Panc1 (cell line): ENCODE measurements around the gene BARD1. TPM values are rescaled to one million over a fixed set of nuclear protein-coding genes. Genes with fewer than 3 reads are reported as not detected.

Experiments used
- ATAC-seq: fragments of 200-7000 bp; cut with Tn5 transposase; 2 replicates; pipeline ENCODE4 v1.9.1; 2020; ENCODE audit warnings: mild to moderate bottlenecking, moderate library complexity
- BruUV-seq: library from RNA; stranded (reverse); fragments of 400-500 nt; replicated peaks from 2 replicates; lab custom pipeline; 2021; lab: Mats Ljungman, UMichigan
- CTCF ChIA-PET: fragments of 300-600 bp; sonication (Branson Sonifier 250); formaldehyde crosslinking; loops from one replicate; lab custom pipeline; 2022; ENCODE audit warnings: antibody characterized with exemption; lab: Charles Lee
- POLR2A ChIA-PET: fragments of 300-600 bp; sonication (Branson Sonifier 250); formaldehyde crosslinking; loops from one replicate; lab custom pipeline; 2022; ENCODE audit warnings: antibody characterized with exemption; lab: Charles Lee
- DNase-seq: peaks from one replicate; pipeline ENCODE4 v3.0.0-alpha.2; 2010; ENCODE audit warnings: low read depth, low spot score
- H3K27ac ChIP-seq: 2 replicates; pipeline ENCODE4 v1.5.1; 2011; ENCODE audit warnings: mild to moderate bottlenecking, low read length, inconsistent platforms
- H3K27me3 ChIP-seq: fragments of 200-500 bp; sonication (Bioruptor generic); 2 replicates; pipeline ENCODE4 v1.6.0; 2014; ENCODE audit warnings: low read length, inconsistent platforms; ENCODE audit not compliant: control insufficient read depth, insufficient read depth
- H3K36me3 ChIP-seq: fragments of 200-500 bp; sonication (Bioruptor generic); 2 replicates; pipeline ENCODE4 v1.5.1; 2014; ENCODE audit warnings: inconsistent platforms, mild to moderate bottlenecking, low read length, moderate library complexity; ENCODE audit not compliant: control insufficient read depth, insufficient read depth
- H3K4me1 ChIP-seq: 2 replicates; pipeline ENCODE4 v1.5.1; 2011; ENCODE audit warnings: inconsistent platforms, mild to moderate bottlenecking, low read length, moderate library complexity; ENCODE audit not compliant: control insufficient read depth, insufficient read depth
- H3K4me3 ChIP-seq, 2 experiments: 2 replicates each; pipeline ENCODE4 v1.5.1; 2011 to 2012; ENCODE audit warnings: low read depth in 2 of 2, low read length in 2 of 2, mild to moderate bottlenecking in 2 of 2, inconsistent platforms in 1 of 2, moderate library complexity in 1 of 2
- H3K9me3 ChIP-seq: fragments of 200-500 bp; sonication (Bioruptor generic); 2 replicates; pipeline ENCODE4 v1.5.1; 2014; ENCODE audit warnings: low read depth, mild to moderate bottlenecking, inconsistent platforms, low read length, moderate library complexity; ENCODE audit not compliant: control insufficient read depth, insufficient read depth
- POLR2AphosphoS5 ChIP-seq: IDR thresholded peaks from 2 replicates; pipeline ENCODE4 v1.6.1; 2012; ENCODE audit warnings: mild to moderate bottlenecking, low read depth, low read length, moderate library complexity
- SIN3A ChIP-seq: IDR thresholded peaks from 2 replicates; pipeline ENCODE4 v1.6.1; 2012; ENCODE audit warnings: low read depth, mild to moderate bottlenecking, low read length, moderate library complexity, borderline replicate concordance; ENCODE audit not compliant: insufficient read depth
- TCF7L2 ChIP-seq: IDR thresholded peaks from 2 replicates; pipeline ENCODE4 v1.6.1; 2011; ENCODE audit warnings: mild to moderate bottlenecking, low read depth, low read length, inconsistent platforms
- in situ Hi-C: cut with HindIII; loops from 2 replicates; pipeline ENCODE4 v1.10.0; 2016; ENCODE audit warnings: low sequenced_read_pairs, low pct_unique_long_range_greater_than_20kb
- intact Hi-C: fragments of 100-400 bp; cut with micrococcal nuclease; formaldehyde crosslinking; loops from one replicate; pipeline ENCODE4 v1.10.0; 2022; ENCODE audit not compliant: unreplicated experiment
- total RNA-seq: library from RNA; stranded (reverse); gene quantifications from one replicate; pipeline ENCODE4 v1.2.1, GENCODE V29; 2021; ENCODE audit not compliant: unreplicated experiment
- TF ChIP-seq, protein P1 (sequence below): fragments of 450-650 bp; IDR thresholded peaks from 2 replicates; pipeline ENCODE4 v1.5.1; 2017; ENCODE audit warnings: mild to moderate bottlenecking
- TF ChIP-seq, protein P2 (sequence below), 2 experiments: IDR thresholded peaks; 2 replicates each; pipeline ENCODE4 v1.6.1; 2011 to 2012; ENCODE audit warnings: low read depth in 2 of 2, control low read depth in 1 of 2, low read length in 1 of 2, mild to moderate bottlenecking in 1 of 2, moderate library complexity in 1 of 2; ENCODE audit not compliant: insufficient read depth in 1 of 2

The BARD1 gene
- total RNA-seq, 1 experiment from 2014 or later = 22.2 TPM

DNA sequence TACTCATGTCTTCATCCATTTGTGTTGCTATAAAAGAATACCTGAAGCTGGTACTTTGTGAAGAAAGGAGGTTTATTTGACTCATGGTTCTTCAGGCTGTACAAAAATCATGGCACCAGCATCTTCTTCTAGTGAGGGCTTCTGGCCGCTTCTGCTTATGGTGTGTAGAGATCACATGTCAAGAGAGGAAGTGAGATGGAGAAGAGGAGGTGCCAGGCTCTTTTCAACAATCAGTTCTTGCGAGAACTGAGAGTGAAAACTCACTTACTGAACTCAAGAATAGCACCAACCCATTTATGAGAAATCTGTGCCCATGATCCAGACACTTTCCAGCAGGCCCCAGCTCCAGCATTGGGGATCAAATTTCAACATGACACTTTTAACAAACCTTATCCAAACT is 30.0 kb upstream of the BARD1 start:
- DNase-seq = no peak
- H3K9me3 ChIP-seq = no peaks in the 10 kb centered on the region
- intact Hi-C loops (no loop called here), in situ Hi-C loops (no loop called here)
- ATAC-seq = no peak
- CTCF ChIA-PET = no interaction called here
- TF ChIP-seq, protein P1, sequence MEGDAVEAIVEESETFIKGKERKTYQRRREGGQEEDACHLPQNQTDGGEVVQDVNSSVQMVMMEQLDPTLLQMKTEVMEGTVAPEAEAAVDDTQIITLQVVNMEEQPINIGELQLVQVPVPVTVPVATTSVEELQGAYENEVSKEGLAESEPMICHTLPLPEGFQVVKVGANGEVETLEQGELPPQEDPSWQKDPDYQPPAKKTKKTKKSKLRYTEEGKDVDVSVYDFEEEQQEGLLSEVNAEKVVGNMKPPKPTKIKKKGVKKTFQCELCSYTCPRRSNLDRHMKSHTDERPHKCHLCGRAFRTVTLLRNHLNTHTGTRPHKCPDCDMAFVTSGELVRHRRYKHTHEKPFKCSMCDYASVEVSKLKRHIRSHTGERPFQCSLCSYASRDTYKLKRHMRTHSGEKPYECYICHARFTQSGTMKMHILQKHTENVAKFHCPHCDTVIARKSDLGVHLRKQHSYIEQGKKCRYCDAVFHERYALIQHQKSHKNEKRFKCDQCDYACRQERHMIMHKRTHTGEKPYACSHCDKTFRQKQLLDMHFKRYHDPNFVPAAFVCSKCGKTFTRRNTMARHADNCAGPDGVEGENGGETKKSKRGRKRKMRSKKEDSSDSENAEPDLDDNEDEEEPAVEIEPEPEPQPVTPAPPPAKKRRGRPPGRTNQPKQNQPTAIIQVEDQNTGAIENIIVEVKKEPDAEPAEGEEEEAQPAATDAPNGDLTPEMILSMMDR = no peak
- TF ChIP-seq TCF7L2 (no peak), SIN3A (no peak), POLR2AphosphoS5 (no peak)
- TF ChIP-seq, protein P2, sequence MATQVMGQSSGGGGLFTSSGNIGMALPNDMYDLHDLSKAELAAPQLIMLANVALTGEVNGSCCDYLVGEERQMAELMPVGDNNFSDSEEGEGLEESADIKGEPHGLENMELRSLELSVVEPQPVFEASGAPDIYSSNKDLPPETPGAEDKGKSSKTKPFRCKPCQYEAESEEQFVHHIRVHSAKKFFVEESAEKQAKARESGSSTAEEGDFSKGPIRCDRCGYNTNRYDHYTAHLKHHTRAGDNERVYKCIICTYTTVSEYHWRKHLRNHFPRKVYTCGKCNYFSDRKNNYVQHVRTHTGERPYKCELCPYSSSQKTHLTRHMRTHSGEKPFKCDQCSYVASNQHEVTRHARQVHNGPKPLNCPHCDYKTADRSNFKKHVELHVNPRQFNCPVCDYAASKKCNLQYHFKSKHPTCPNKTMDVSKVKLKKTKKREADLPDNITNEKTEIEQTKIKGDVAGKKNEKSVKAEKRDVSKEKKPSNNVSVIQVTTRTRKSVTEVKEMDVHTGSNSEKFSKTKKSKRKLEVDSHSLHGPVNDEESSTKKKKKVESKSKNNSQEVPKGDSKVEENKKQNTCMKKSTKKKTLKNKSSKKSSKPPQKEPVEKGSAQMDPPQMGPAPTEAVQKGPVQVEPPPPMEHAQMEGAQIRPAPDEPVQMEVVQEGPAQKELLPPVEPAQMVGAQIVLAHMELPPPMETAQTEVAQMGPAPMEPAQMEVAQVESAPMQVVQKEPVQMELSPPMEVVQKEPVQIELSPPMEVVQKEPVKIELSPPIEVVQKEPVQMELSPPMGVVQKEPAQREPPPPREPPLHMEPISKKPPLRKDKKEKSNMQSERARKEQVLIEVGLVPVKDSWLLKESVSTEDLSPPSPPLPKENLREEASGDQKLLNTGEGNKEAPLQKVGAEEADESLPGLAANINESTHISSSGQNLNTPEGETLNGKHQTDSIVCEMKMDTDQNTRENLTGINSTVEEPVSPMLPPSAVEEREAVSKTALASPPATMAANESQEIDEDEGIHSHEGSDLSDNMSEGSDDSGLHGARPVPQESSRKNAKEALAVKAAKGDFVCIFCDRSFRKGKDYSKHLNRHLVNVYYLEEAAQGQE (IDR thresholded peaks at IDR 0.05; ENCODE audit: insufficient read depth in 1 of 2, low read depth in 2 of 2, low read length in 1 of 2) = no peak
- POLR2A ChIA-PET = no interaction called here
- H3K36me3 ChIP-seq = no peaks in the 10 kb centered on the region
- H3K4me1 ChIP-seq = no peaks in the 10 kb centered on the region
- no peak overlapping the region for H3K27ac ChIP-seq
- no peaks in the 10 kb centered on the region for H3K27me3 ChIP-seq
- BruUV-seq = no TSS peak
- H3K4me3 ChIP-seq = no peak overlapping the region

GRCh38 chr2:214837466-214837865 is 28.0 kb upstream of the BARD1 start:
- Histone ChIP-seq H3K27me3 (no peaks in the 10 kb centered on the region), H3K27ac (no peak overlapping the region), H3K36me3 (no peaks in the 10 kb centered on the region), H3K4me1 (no peaks in the 10 kb centered on the region), H3K9me3 (no peaks in the 10 kb centered on the region), H3K4me3 (no peak overlapping the region)
- no TSS peak for BruUV-seq
- intact Hi-C loops (no loop called here), in situ Hi-C loops (no loop called here)
- ATAC-seq (no peak), DNase-seq (no peak)
- ChIA-PET POLR2A (no interaction called here), CTCF (no interaction called here)
- TF ChIP-seq POLR2AphosphoS5 (no peak), TCF7L2 (no peak), SIN3A (no peak)
- TF ChIP-seq, protein P1 = no peak
- TF ChIP-seq, protein P2 (IDR thresholded peaks at IDR 0.05; ENCODE audit: insufficient read depth in 1 of 2, low read depth in 2 of 2, low read length in 1 of 2) = no peak
